Fibroblast of skin of right biceps (primary cell): ENCODE results near the gene MCC.

Experiments
- DNase-seq: peaks from one replicate; pipeline ENCODE4 v3.0.0-alpha.2; 2013

MCC gene

GRCh38 chr5:113193311-113193978, 294.8 kb downstream of the MCC start:
- no peak for DNase-seq

GRCh38 chr5:113192541-113192940, 295.7 kb downstream of the MCC start:
- no peak for DNase-seq

GRCh38 chr5:113190347-113190746, 297.9 kb downstream of the MCC start:
- DNase-seq = peak; percentile 59

- no peak for DNase-seq
Observed at GRCh38 chr5:113189291-113189690, 299.0 kb downstream of the MCC start.

GRCh38 chr5:113188436-113188835, 299.8 kb downstream of the MCC start:
- DNase-seq = no peak

GRCh38 chr5:113187906-113188305, 300.3 kb downstream of the MCC start:
- DNase-seq = no peak

GRCh38 chr5:113186061-113186460, 302.2 kb downstream of the MCC start:
- DNase-seq = no peak

GRCh38 chr5:113183694-113184093, 304.6 kb downstream of the MCC start:
- DNase-seq = no peak

- no peak for DNase-seq
Observed at GRCh38 chr5:113182658-113183344, 305.5 kb downstream of the MCC start.

GRCh38 chr5:113181853-113182490, 306.3 kb downstream of the MCC start:
- no peak for DNase-seq

- DNase-seq = no peak
Observed at GRCh38 chr5:113181409-113181808, 306.8 kb downstream of the MCC start.

GRCh38 chr5:113179156-113179555, 309.1 kb downstream of the MCC start:
- no peak for DNase-seq

- DNase-seq = no peak
Observed at GRCh38 chr5:113178073-113178779, 310.0 kb downstream of the MCC start.

GRCh38 chr5:113177225-113177624, 311.0 kb downstream of the MCC start:
- DNase-seq = no peak

GRCh38 chr5:113176734-113177133, 311.5 kb downstream of the MCC start:
- DNase-seq = no peak

- no peak for DNase-seq
Observed at GRCh38 chr5:113176196-113176595, 312.1 kb downstream of the MCC start.

GRCh38 chr5:113172231-113172826, 315.9 kb downstream of the MCC start:
- DNase-seq = no peak

GRCh38 chr5:113171520-113171919, 316.7 kb downstream of the MCC start:
- DNase-seq = no peak

- DNase-seq = no peak
Observed at GRCh38 chr5:113170707-113171106, 317.5 kb downstream of the MCC start.

- DNase-seq = no peak
Observed at GRCh38 chr5:113169720-113170119, 318.5 kb downstream of the MCC start.

GRCh38 chr5:113167985-113168384, 320.3 kb downstream of the MCC start:
- no peak for DNase-seq

- peak; percentile 95 for DNase-seq
Observed at GRCh38 chr5:113166852-113167366, 321.3 kb downstream of the MCC start.

- DNase-seq = peak; percentile 37
Observed at GRCh38 chr5:113166261-113166660, 322.0 kb downstream of the MCC start.
